HG03558 (cell line): ENCODE results near the gene TBC1D5.
"Not testable (repeated sequence)": the region's sequence is repeated elsewhere in the genome, so short reads cannot be mapped to it uniquely, and the experiment has no call there.

ENCODE experiments used
- ATAC-seq: cut with Tn5 transposase; IDR thresholded peaks from one replicate; pipeline ENCODE4 v1.9.1; 2021; ENCODE audit warnings: moderate number of reproducible peaks; ENCODE audit not compliant: unreplicated experiment; ENCODE audit errors: extremely low read depth

TBC1D5 gene

GRCh38 chr3:17555525-17555924 lies 186.9 kb downstream of the TBC1D5 start:
- ATAC-seq: no peak

DNA sequence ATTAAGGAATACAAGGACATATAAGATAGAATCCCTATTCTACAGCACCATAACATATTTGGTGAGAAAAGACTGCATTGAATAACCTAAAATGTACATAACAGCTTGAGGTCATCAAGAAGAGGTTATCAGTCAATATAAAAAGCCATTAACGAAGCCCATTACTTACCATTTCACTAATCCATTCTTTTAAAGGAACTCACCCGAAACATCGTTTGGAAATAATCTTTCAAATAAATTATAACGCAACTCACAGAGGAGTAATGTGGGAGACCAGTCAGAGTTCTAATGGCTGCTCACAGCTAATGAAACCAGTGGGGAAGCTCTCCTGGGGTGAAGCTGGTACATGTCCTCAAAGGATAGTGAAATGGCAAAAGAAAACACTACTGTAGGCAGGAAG lies 188.4 kb downstream of the TBC1D5 start:
- ATAC-seq: no peak

- no peak for ATAC-seq
These were observed 189.4 kb downstream of the TBC1D5 start for GRCh38 chr3:17553080-17553479.

GRCh38 chr3:17552351-17552750 lies 190.1 kb downstream of the TBC1D5 start:
- no peak for ATAC-seq

- no peak for ATAC-seq
These were observed 190.5 kb downstream of the TBC1D5 start for GRCh38 chr3:17551895-17552294.

GRCh38 chr3:17551333-17551732 lies 191.1 kb downstream of the TBC1D5 start:
- no peak for ATAC-seq

DNA sequence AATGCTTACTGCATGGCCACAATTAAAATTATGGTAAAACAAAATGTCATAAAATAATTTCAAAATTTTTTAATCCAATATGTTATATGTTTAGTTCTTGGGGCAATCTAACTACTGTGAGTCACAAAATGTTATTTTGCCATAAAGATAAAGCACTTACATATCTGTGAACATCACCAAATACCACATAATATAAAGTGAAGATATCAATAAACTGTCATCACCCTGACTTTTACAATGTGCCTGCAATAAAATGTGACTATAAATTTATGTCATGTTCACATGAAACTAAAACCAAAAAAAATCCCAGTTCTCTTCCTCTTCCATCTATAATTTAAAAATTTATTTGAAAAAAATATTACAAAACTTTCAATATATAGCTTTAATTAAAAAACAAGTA lies 191.8 kb downstream of the TBC1D5 start:
- ATAC-seq: no peak

- no peak for ATAC-seq
These were observed 195.8 kb downstream of the TBC1D5 start for GRCh38 chr3:17546500-17547255.

DNA sequence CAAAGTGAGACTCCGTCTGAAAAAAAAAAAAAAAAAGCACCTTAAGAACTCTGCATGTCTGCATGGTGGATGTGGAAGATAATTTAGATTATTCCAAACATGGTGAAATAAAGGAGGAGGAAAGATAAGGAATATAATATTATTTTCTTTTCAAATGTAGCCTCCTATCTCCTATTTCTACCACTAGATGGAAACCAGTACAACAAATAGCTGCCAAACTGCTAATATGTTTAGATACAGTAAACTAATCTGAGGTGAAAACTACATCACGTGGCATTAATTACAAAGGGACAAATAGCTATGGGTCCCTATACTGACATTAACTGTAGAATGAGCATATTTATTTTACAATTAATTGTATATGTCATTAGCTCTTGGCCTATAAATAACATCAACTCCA lies 197.8 kb downstream of the TBC1D5 start:
- ATAC-seq: no peak

GRCh38 chr3:17542591-17542990 lies 199.8 kb downstream of the TBC1D5 start:
- ATAC-seq: no peak

- no peak for ATAC-seq
These were observed 203.0 kb downstream of the TBC1D5 start for GRCh38 chr3:17539436-17539835.

GRCh38 chr3:17535274-17535673 lies 207.2 kb downstream of the TBC1D5 start:
- no peak for ATAC-seq

GRCh38 chr3:17532446-17532845 lies 210.0 kb downstream of the TBC1D5 start:
- not testable (repeated sequence) for ATAC-seq

GRCh38 chr3:17529677-17530076 lies 212.8 kb downstream of the TBC1D5 start:
- ATAC-seq: no peak

GRCh38 chr3:17518189-17519059 lies 224.0 kb downstream of the TBC1D5 start:
- no peak for ATAC-seq

DNA sequence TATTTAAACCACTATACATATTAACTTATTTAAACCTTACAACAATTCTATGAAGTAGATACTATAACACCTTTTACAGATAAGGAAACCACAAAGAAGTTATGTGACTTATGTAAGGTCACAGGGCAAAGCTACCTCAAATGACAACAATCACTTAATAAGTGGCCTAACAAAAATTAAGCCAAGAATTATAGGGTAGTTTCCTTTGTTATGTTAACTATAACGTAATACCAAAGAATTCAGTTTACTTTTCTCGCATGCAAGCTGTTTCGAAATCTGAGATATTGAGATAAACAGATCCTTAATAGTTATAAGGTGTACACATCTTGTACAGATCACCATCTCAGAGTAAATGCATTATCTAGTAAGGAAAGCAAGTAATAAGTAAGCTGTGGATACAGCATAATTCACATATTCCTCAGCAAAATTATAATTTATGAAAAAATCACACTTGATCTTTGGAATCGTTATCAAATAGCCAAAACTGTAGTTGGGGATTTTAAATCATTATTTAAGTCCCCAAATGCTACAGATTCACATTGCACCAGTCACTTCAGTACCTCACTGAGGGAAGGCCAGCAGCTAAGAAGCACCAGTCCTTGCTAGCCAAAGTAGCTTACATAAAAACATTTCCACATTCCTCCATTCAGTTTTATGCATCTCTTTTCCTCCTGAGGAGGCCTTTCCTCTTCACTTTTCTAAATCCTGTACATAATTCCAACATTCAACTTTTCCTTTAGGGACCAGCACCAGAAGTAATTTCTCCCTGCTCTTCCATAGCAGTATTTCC lies 226.8 kb downstream of the TBC1D5 start:
- ATAC-seq: no peak

GRCh38 chr3:17514597-17514996 lies 227.8 kb downstream of the TBC1D5 start:
- ATAC-seq: peak; percentile 53

DNA sequence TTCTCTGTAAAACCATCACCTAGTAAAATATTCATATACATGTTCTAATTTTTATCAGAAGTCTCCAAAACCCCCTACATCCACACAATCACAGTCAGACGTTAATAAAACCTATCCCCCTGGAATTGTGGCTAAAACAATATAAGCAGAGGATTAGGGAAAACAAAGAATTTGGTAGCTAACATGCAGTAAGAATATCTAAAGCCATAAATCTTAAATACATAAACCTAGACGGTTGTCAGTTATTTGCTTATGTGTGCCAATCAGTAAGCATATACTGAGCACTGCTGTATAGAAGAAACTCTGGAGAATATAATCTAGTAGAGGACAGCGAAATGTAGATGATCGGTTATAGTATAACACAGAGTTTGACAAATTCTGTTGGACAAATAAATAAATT lies 232.2 kb downstream of the TBC1D5 start:
- ATAC-seq: no peak

- ATAC-seq: no peak
These were observed 234.2 kb downstream of the TBC1D5 start for GRCh38 chr3:17508180-17508752.

DNA sequence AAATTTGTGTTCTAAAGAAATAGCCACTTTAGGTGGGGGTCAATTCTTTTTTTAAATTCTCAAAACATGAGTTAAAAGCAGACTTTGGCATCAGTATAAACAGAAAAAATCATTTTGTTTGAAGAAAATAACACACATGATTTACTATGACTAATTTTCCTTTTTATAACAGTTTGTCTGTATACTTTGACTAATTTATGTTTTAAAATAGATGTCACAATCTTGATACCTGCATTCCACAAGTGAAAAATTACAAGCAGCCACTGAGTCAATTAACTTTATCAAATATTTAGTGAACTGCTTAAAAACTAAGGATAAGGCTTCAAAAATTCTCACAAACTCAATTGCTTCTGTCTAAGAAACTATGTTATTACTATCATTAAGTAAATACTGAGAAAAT lies 235.0 kb downstream of the TBC1D5 start:
- ATAC-seq: no peak
